Suprapubic skin (tissue), 4 donors: ENCODE data around the gene FBXL12.

Experiments
- CTCF ChIP-seq, 2 donors: fragments of 200-600 bp in 1 of 2; fragments of 450-650 bp in 1 of 2; sonication (generic) in 1 of 2; IDR thresholded peaks; one replicate each; pipeline ENCODE4 v1.5.1; 2016 to 2019; ENCODE audit warnings: antibody characterized with exemption in 2 of 2, mild to moderate bottlenecking in 1 of 2, moderate library complexity in 1 of 2
- EP300 ChIP-seq: sonication (generic); formaldehyde crosslinking; IDR thresholded peaks from one replicate; pipeline ENCODE4 v1.6.1; 2017; ENCODE audit warnings: antibody characterized with exemption
- POLR2A ChIP-seq, 2 donors: fragments of 450-650 bp; IDR thresholded peaks; one replicate each; pipeline ENCODE4 v1.6.1; 2017; ENCODE audit warnings: antibody characterized with exemption in 2 of 2, mild to moderate bottlenecking in 2 of 2, moderate library complexity in 2 of 2
- POLR2AphosphoS5 ChIP-seq, 3 donors: sonication (generic); formaldehyde crosslinking; IDR thresholded peaks; one replicate each; pipeline ENCODE4 v1.6.1; 2017; ENCODE audit warnings: antibody characterized with exemption in 3 of 3

GRCh38 chr19:9791552-9792205 is 27.2 kb downstream of the FBXL12 start:
- TF ChIP-seq CTCF (IDR thresholded peaks at IDR 0.05) (no peak), POLR2A (IDR thresholded peaks at IDR 0.05) (no peak), POLR2AphosphoS5 (IDR thresholded peaks at IDR 0.05) (no peak), EP300 (no peak)
